Keratinocyte (primary cell): Measurements from ENCODE around the gene GPSM1. TPM values are rescaled to one million over a fixed set of nuclear protein-coding genes. Genes with fewer than 3 reads are reported as not detected.

ENCODE experiments used
- DNase-seq: peaks from one replicate; pipeline ENCODE4 v3.0.0-alpha.2; 2011; ENCODE audit warnings: low read depth, missing footprints, low spot score
- FAIRE-seq: peaks from 2 replicates; lab custom pipeline; 2011; peaks lifted over from hg19 to GRCh38; lab: Jason Lieb, UNC
- H2AFZ ChIP-seq: 2 replicates; pipeline ENCODE4 v1.6.0; 2012; ENCODE audit warnings: low read length, control low read depth, inconsistent platforms; ENCODE audit not compliant: control insufficient read depth
- H3K27ac ChIP-seq: 2 replicates; pipeline ENCODE4 v1.5.1; 2011; ENCODE audit warnings: low read length; ENCODE audit not compliant: control insufficient read depth, insufficient read depth
- H3K27me3 ChIP-seq: 3 replicates; pipeline ENCODE4 v1.6.0; 2011; ENCODE audit warnings: low read length; ENCODE audit not compliant: control insufficient read depth, insufficient read depth; ENCODE audit errors: extremely low read depth
- H3K36me3 ChIP-seq, 2 experiments: 2 replicates in 1 of 2; 3 replicates in 1 of 2; pipeline ENCODE4 v1.5.1; 2011; ENCODE audit warnings: low read length in 2 of 2, mild to moderate bottlenecking in 1 of 2; ENCODE audit not compliant: control insufficient read depth in 2 of 2, insufficient read depth in 2 of 2; ENCODE audit errors: extremely low read depth in 1 of 2
- H3K4me1 ChIP-seq: 3 replicates; pipeline ENCODE4 v1.5.1; 2011; ENCODE audit warnings: low read length; ENCODE audit not compliant: control insufficient read depth, insufficient read depth; ENCODE audit errors: extremely low read depth
- H3K4me2 ChIP-seq: 3 replicates; pipeline ENCODE4 v1.6.0; 2011; ENCODE audit warnings: low read depth, low read length; ENCODE audit not compliant: control insufficient read depth, insufficient read depth; ENCODE audit errors: extremely low read depth
- H3K4me3 ChIP-seq, 3 experiments: fragments of 200-600 bp in 1 of 3; sonication (generic) in 1 of 3; 2 replicates in 2 of 3; 3 replicates in 1 of 3; pipeline ENCODE4 v1.5.1; 2011 to 2016; ENCODE audit warnings: low read length in 3 of 3, mild to moderate bottlenecking in 3 of 3, control low read depth in 2 of 3, inconsistent platforms in 1 of 3, low read depth in 1 of 3, mixed read lengths in 1 of 3, mixed run types in 1 of 3, moderate library complexity in 1 of 3; ENCODE audit not compliant: control insufficient read depth in 2 of 3, insufficient read depth in 2 of 3; ENCODE audit errors: extremely low read depth in 1 of 3
- H3K79me2 ChIP-seq: 2 replicates; pipeline ENCODE4 v1.6.0; 2012; ENCODE audit warnings: low read length; ENCODE audit not compliant: control insufficient read depth, insufficient read depth
- H3K9ac ChIP-seq: 3 replicates; pipeline ENCODE4 v1.6.0; 2011; ENCODE audit warnings: low read length; ENCODE audit not compliant: control insufficient read depth, insufficient read depth; ENCODE audit errors: extremely low read depth
- H3K9me1 ChIP-seq: 3 replicates; pipeline ENCODE4 v1.6.0; 2011; ENCODE audit warnings: low read length; ENCODE audit not compliant: control insufficient read depth, insufficient read depth; ENCODE audit errors: extremely low read depth
- H3K9me3 ChIP-seq: 2 replicates; pipeline ENCODE4 v1.5.1; 2012; ENCODE audit warnings: low read depth, low read length; ENCODE audit not compliant: control insufficient read depth
- H4K20me1 ChIP-seq: 3 replicates; pipeline ENCODE4 v1.6.0; 2011; ENCODE audit warnings: low read length; ENCODE audit not compliant: control insufficient read depth, insufficient read depth; ENCODE audit errors: extremely low read depth
- CTCF ChIP-seq, 3 experiments: IDR thresholded peaks in 1 of 3; conservative IDR thresholded peaks in 1 of 3; optimal IDR thresholded peaks in 1 of 3; 2 replicates in 2 of 3; 3 replicates in 1 of 3; pipeline versions ENCODE3 to v1.5.1; 2011; ENCODE audit warnings: low read length in 3 of 3, mild to moderate bottlenecking in 3 of 3, moderate library complexity in 2 of 3, control low read depth in 1 of 3, inconsistent platforms in 1 of 3; ENCODE audit not compliant: insufficient read depth in 2 of 3; ENCODE audit errors: extremely low read depth in 1 of 3
- EZH2 ChIP-seq: IDR thresholded peaks from one replicate; pipeline ENCODE4 v1.6.1; 2012; ENCODE audit warnings: inconsistent platforms, mild to moderate bottlenecking, low read length, moderate library complexity
- dilution Hi-C: fragments of 300-500 bp; cut with MboI; formaldehyde crosslinking; loops from one replicate; pipeline ENCODE4 v1.7.0; 2020; ENCODE audit warnings: low sequenced_read_pairs; ENCODE audit not compliant: extremely low pct_ligation_motif_present
- polyA plus RNA-seq, 5 experiments: library from polyadenylated mRNA; depleted of rRNA in 3 of 5; stranded (reverse) in 3 of 5; stranded (forward) in 1 of 5; unstranded in 1 of 5; fragments of >200 nt; gene quantifications; 1 replicate in 1 of 5; 2 replicates in 3 of 5; 3 replicates in 1 of 5; pipeline versions ENCODE4 v1.2.1 to v1.2.3, GENCODE V29; 2011 to 2012; ENCODE audit warnings: missing spikeins in 2 of 5, low read depth in 1 of 5, low replicate concordance in 1 of 5

GPSM1 gene
- polyA plus RNA-seq, 1 donor (not counting 4 experiments of a cell fraction or from before 2014, with no cell fraction given): 2.5 TPM

DNA sequence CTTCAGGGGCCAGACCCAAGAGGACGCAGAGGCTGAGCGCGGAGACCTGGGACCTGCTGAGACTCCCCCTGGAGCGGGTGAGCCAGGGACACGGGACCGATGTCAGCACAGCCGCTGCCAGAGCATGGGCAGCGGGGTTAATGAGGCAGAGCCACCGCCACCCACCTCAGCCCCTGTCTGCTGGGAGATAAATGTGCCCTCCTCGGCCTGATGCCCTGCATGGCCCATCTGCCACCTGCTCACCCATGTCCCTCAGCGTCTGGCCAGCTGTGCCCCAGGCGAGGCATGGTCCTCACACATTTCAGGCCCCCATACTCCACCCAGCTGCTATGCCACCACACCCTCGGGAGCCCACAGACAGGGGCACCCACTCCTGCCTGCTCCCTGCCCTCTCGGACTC lies 21.4 kb downstream of the GPSM1 start:
- Histone ChIP-seq H2AFZ (no peak overlapping the region), H3K9me3 (no peaks in the 10 kb centered on the region), H3K4me1 (peaks cover 20% of the 10 kb centered on the region), H4K20me1 (no peaks in the 10 kb centered on the region), H3K9me1 (no peaks in the 10 kb centered on the region), H3K4me2 (no peak overlapping the region), H3K79me2 (no peaks in the 10 kb centered on the region), H3K4me3 (no peak overlapping the region), H3K9ac (no peak overlapping the region), H3K27me3 (no peaks in the 10 kb centered on the region), H3K36me3 (no peaks in the 10 kb centered on the region), H3K27ac (no peak overlapping the region)
- dilution Hi-C loops: no loop called here
- no peak for DNase-seq
- no peak for FAIRE-seq
- TF ChIP-seq CTCF (optimal IDR thresholded peaks at IDR 0.05 in 1 of 3, IDR thresholded peaks at IDR 0.05 in 1 of 3, conservative IDR thresholded peaks at IDR 0.05 in 1 of 3; ENCODE audit: extremely low read depth in 1 of 3, insufficient read depth in 2 of 3, low read length in 3 of 3) (no peak), EZH2 (no peak)

DNA sequence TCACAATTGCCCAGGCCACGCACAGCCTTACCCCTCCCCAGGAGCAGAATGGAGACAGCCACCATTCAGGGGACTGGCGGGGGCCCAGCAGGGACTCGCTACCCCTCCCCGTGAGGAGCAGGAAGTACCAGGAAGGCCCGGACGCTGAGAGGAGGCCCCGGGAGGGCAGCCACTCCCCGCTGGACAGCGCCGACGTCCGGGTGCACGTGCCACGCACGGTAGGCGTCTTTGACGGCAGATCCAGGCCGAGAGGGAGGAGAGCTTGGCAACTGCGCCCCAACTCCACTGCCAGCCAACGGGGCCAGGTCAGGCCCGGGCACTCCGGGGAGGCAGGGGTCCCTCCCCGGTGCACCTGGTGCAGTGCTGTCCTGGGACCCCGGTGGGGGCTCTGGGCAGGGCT lies 22.2 kb downstream of the GPSM1 start:
- no peak overlapping the region for H3K27ac ChIP-seq
- no peaks in the 10 kb centered on the region for H4K20me1 ChIP-seq
- no peak for TF ChIP-seq EZH2
- no peak for TF ChIP-seq CTCF (optimal IDR thresholded peaks at IDR 0.05 in 1 of 3, IDR thresholded peaks at IDR 0.05 in 1 of 3, conservative IDR thresholded peaks at IDR 0.05 in 1 of 3; ENCODE audit: extremely low read depth in 1 of 3, insufficient read depth in 2 of 3, low read length in 3 of 3)
- FAIRE-seq (no peak), DNase-seq (no peak)
- dilution Hi-C loops: no loop called here
- H3K36me3 ChIP-seq: no peaks in the 10 kb centered on the region
- no peak overlapping the region for H2AFZ ChIP-seq
- H3K4me1 ChIP-seq: peaks cover 20% of the 10 kb centered on the region
- H3K4me3 ChIP-seq: no peak overlapping the region
- no peak overlapping the region for H3K4me2 ChIP-seq
- no peaks in the 10 kb centered on the region for H3K79me2 ChIP-seq
- no peaks in the 10 kb centered on the region for H3K27me3 ChIP-seq
- H3K9ac ChIP-seq: no peak overlapping the region
- no peaks in the 10 kb centered on the region for H3K9me3 ChIP-seq
- H3K9me1 ChIP-seq: no peaks in the 10 kb centered on the region
